A549 treated with AZD9567 at 1 μM for 4 hours (cell line): Measurements from ENCODE around the gene MRPS31. TPM values are rescaled to one million over a fixed set of nuclear protein-coding genes. Genes with fewer than 3 reads are reported as not detected.

Experiments used
- total RNA-seq: library from RNA; stranded (reverse); fragments of 200-300 nt; extraction: Qiagen RNA extraction; gene quantifications from 5 replicates; pipeline ENCODE4 v1.2.3, GENCODE V29; 2022; ENCODE audit not compliant: insufficient read depth

Gene MRPS31
- total RNA-seq = 12.3 to 20.1 TPM (median 14.1 TPM) in 5 replicates

DNA sequence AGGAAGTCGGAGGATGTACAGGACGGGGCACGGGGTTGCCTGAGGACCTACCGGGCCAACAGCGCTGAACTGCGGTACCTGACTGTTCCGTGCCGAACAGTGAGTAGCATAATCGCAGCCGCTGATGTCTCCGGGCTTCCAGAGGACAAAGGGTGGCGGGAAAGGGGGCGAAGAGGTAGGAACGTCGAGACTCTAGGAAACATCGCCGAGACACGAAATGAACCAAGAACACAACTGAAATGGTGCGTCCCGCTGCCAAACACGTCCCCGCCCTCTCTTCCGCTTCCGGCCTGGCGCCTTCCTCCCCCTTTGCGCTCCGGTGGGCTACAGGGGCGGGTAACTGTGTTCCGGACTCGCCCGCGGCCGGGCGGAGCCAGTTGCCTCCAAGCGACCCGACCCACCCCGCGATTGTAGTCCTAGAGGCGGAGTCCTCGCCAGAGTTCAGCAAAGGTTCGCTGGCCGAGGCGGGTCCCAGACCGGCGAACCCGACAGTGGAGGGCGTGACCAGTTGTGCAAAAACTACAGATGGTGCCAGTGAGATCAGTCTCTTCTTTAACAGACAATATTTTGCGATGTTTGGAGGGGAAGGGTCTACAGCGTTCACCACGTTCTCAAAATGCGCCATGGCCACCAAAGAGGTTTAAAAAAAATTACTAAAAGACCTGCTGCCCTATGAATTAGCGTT lies at the start of gene MRPS31:
TSS of gene MRPS31 (minus strand) at position 257 of the 685 bp plus-strand sequence. CDS start at position 203, 54 bp downstream.

DNA sequence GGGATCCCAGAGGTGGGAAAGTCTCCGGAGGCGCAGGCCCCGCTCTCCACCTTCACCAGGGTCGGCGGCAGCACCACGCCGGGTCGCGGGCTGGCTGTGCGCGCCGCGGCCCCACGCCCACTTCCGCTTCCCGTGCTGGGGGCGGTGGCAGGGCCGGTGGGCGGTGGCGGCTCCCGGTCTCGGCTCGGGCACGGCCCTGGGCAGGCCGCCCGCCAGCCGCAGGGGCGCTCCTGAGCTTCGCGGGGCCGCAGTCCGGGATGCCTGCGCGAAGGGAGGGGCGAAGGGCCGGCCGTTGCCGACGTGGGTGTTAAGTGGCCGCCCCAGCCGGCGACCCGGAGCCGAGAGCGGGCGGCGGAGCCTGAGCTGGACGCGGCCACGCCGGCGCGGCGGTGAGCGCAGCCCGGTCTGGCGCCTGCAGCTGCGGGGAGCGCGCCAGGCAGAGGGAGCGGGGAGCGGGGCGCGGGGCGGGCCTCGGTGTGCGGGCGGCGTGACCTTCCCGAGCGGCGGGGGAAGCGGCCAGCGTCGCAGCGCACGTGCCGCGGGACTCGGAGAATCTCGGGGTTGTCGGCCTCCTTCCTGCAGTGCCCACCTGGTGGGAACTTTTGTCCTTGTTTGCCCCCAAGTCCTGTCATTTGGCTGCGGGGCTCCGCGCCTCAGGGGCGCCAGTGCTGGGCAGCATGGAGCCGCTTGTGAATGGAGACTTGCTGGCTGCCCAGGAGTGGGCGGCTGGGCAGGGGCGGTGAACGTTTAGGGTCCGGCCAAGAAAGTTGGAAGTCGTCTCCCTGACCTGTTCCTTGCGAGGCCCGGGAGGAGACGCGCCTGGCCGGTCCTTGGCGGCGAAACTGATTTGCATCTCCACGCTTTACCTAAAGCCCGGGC lies 18.5 kb upstream of the MRPS31 start, which contains the start of gene SLC25A15:
TSS of gene SLC25A15 (plus strand) at position 337 of the 879 bp plus-strand sequence. CDS start 3,616 bp downstream, outside the sequence.

Other genes with a start within 250 kb of the MRPS31 start
- gene FOXO1, start 104.5 kb downstream of the MRPS31 start, total RNA-seq = 5.5 to 7.9 TPM (median 7.6 TPM) in 5 replicates
- gene SLC25A15, start 18.4 kb upstream of the MRPS31 start, total RNA-seq = 15.4 to 28.2 TPM (median 18.0 TPM) in 5 replicates
- gene ELF1, start 248.1 kb upstream of the MRPS31 start, total RNA-seq = 27.4 to 34.4 TPM (median 32.5 TPM) in 5 replicates